Hematopoietic multipotent progenitor cell treated with erythropoietin and hydrocortisone succinate and interleukin-3 and kit ligand, for 4 days (in vitro differentiated cells): ENCODE measurements around the gene TRPC4AP.

Experiments used
- DNase-seq: peaks from one replicate; pipeline ENCODE4 v3.0.0-alpha.2; 2015

Gene TRPC4AP

GRCh38 chr20:35011589-35012226, 80.9 kb downstream of the TRPC4AP start:
- DNase-seq, result no peak

GRCh38 chr20:35010405-35011192, 82.0 kb downstream of the TRPC4AP start:
- no peak for DNase-seq

- DNase-seq, result no peak
These were observed 82.8 kb downstream of the TRPC4AP start for GRCh38 chr20:35009665-35010328.

GRCh38 chr20:35008411-35009342, 83.9 kb downstream of the TRPC4AP start:
- DNase-seq, result no peak

- no peak for DNase-seq
These were observed 84.7 kb downstream of the TRPC4AP start for GRCh38 chr20:35007891-35008290.

- no peak for DNase-seq
These were observed 85.2 kb downstream of the TRPC4AP start for GRCh38 chr20:35007413-35007812.

GRCh38 chr20:35006531-35006971, 86.1 kb downstream of the TRPC4AP start:
- DNase-seq, result no peak

- DNase-seq, result no peak
These were observed 86.6 kb downstream of the TRPC4AP start for GRCh38 chr20:35006009-35006408.

GRCh38 chr20:35005463-35005961, 87.1 kb downstream of the TRPC4AP start:
- DNase-seq, result no peak

- DNase-seq, result no peak
These were observed 87.7 kb downstream of the TRPC4AP start for GRCh38 chr20:35004749-35005462.

GRCh38 chr20:35004051-35004725, 88.4 kb downstream of the TRPC4AP start:
- no peak for DNase-seq

- no peak for DNase-seq
These were observed 89.2 kb downstream of the TRPC4AP start for GRCh38 chr20:35003211-35004031.

- no peak for DNase-seq
These were observed 90.0 kb downstream of the TRPC4AP start for GRCh38 chr20:35002426-35003210.

- DNase-seq, result peak; percentile 33
These were observed 90.8 kb downstream of the TRPC4AP start for GRCh38 chr20:35001596-35002362.

- DNase-seq, result no peak
These were observed 91.5 kb downstream of the TRPC4AP start for GRCh38 chr20:35000922-35001595.

GRCh38 chr20:35000311-35000921, 92.2 kb downstream of the TRPC4AP start:
- no peak for DNase-seq

GRCh38 chr20:34999782-35000181, 92.8 kb downstream of the TRPC4AP start:
- DNase-seq, result no peak

GRCh38 chr20:34999021-34999451, 93.6 kb downstream of the TRPC4AP start:
- no peak for DNase-seq
